ENCODE data around the gene PICK1. TPM values are rescaled to one million over a fixed set of nuclear protein-coding genes. Genes with fewer than 3 reads are reported as not detected.
"Not testable (repeated sequence)": the region's sequence is repeated elsewhere in the genome, so short reads cannot be mapped to it uniquely, and the experiment has no call there.

The PICK1 gene
- polyA plus RNA-seq, 1 donor from 2014 or later, result 101 TPM

GRCh38 chr22:38115423-38116205, 58.4 kb downstream of the PICK1 start:
- no peaks in the 10 kb centered on the region for H3K79me2 ChIP-seq (replicated peaks; ENCODE audit: insufficient read depth, low read length)
- no peak for TF ChIP-seq MXI1 (conservative IDR thresholded peaks at IDR 0.05; ENCODE audit: poor library complexity, severe bottlenecking)
- no peak for TF ChIP-seq EZH2 (IDR thresholded peaks at IDR 0.05; ENCODE audit: borderline replicate concordance, insufficient read depth, low read length, poor library complexity, severe bottlenecking)
- no peak overlapping the region for H3K4me2 ChIP-seq (ENCODE audit: low read length)
- no peaks in the 10 kb centered on the region for H3K36me3 ChIP-seq (ENCODE audit: insufficient read depth, low read length)
- H3K9me2 ChIP-seq (ENCODE audit: insufficient read depth, low read length), result no peaks in the 10 kb centered on the region
- no peaks in the 10 kb centered on the region for H4K20me1 ChIP-seq (ENCODE audit: insufficient read depth)
- H3K4me3 ChIP-seq (ENCODE audit: low read length), result no peak overlapping the region
- no peak overlapping the region for H3K9ac ChIP-seq (ENCODE audit: low read length)
- no peak overlapping the region for H2AFZ ChIP-seq (ENCODE audit: low read depth, low read length)
- H3K27ac ChIP-seq (ENCODE audit: low read length), result no peak overlapping the region
- no peaks in the 10 kb centered on the region for H3K9me3 ChIP-seq (ENCODE audit: low read length)
- no peaks in the 10 kb centered on the region for H3K27me3 ChIP-seq (ENCODE audit: insufficient read depth, low read depth, low read length)
- no peaks in the 10 kb centered on the region for H3F3A ChIP-seq (ENCODE audit: insufficient read depth, low read length, poor library complexity, severe bottlenecking)

- not testable (repeated sequence) for H3K36me3 ChIP-seq (ENCODE audit: insufficient read depth, low read length); H2AFZ ChIP-seq (ENCODE audit: low read depth, low read length); H3K4me3 ChIP-seq (ENCODE audit: low read length); H3F3A ChIP-seq (ENCODE audit: insufficient read depth, low read length, poor library complexity, severe bottlenecking); H3K79me2 ChIP-seq (replicated peaks; ENCODE audit: insufficient read depth, low read length); H3K9me3 ChIP-seq (ENCODE audit: low read length); H4K20me1 ChIP-seq (ENCODE audit: insufficient read depth); H3K4me2 ChIP-seq (ENCODE audit: low read length); H3K9ac ChIP-seq (ENCODE audit: low read length); H3K9me2 ChIP-seq (ENCODE audit: insufficient read depth, low read length); H3K27me3 ChIP-seq (ENCODE audit: insufficient read depth, low read depth, low read length); H3K27ac ChIP-seq (ENCODE audit: low read length)
Observed at GRCh38 chr22:38117556-38117955, 60.4 kb downstream of the PICK1 start.

- Histone ChIP-seq H3F3A (ENCODE audit: insufficient read depth, low read length, poor library complexity, severe bottlenecking) (no peaks in the 10 kb centered on the region), H3K27me3 (ENCODE audit: insufficient read depth, low read depth, low read length) (no peaks in the 10 kb centered on the region), H3K9me3 (ENCODE audit: low read length) (no peaks in the 10 kb centered on the region), H3K4me2 (ENCODE audit: low read length) (no peak overlapping the region), H3K9me2 (ENCODE audit: insufficient read depth, low read length) (no peaks in the 10 kb centered on the region), H4K20me1 (ENCODE audit: insufficient read depth) (no peaks in the 10 kb centered on the region), H3K27ac (ENCODE audit: low read length) (no peak overlapping the region), H2AFZ (ENCODE audit: low read depth, low read length) (no peak overlapping the region), H3K36me3 (ENCODE audit: insufficient read depth, low read length) (no peaks in the 10 kb centered on the region), H3K79me2 (replicated peaks; ENCODE audit: insufficient read depth, low read length) (no peaks in the 10 kb centered on the region), H3K9ac (ENCODE audit: low read length) (no peak overlapping the region), H3K4me3 (ENCODE audit: low read length) (no peak overlapping the region)
- TF ChIP-seq EP300 (conservative IDR thresholded peaks at IDR 0.05; ENCODE audit: poor library complexity, severe bottlenecking) (no peak), CTCF (IDR thresholded peaks at IDR 0.05; ENCODE audit: poor library complexity, severe bottlenecking) (no peak), MXI1 (conservative IDR thresholded peaks at IDR 0.05; ENCODE audit: poor library complexity, severe bottlenecking) (no peak), RAD21 (conservative IDR thresholded peaks at IDR 0.05) (no peak), TAF1 (IDR thresholded peaks at IDR 0.05; ENCODE audit: low read depth) (no peak)
Observed at GRCh38 chr22:38118182-38118581, 61.0 kb downstream of the PICK1 start.

GRCh38 chr22:38118747-38119146, 61.5 kb downstream of the PICK1 start:
- not testable (repeated sequence) for H3K27me3 ChIP-seq (ENCODE audit: insufficient read depth, low read depth, low read length); H3F3A ChIP-seq (ENCODE audit: insufficient read depth, low read length, poor library complexity, severe bottlenecking); H4K20me1 ChIP-seq (ENCODE audit: insufficient read depth); H3K36me3 ChIP-seq (ENCODE audit: insufficient read depth, low read length); H2AFZ ChIP-seq (ENCODE audit: low read depth, low read length); H3K9ac ChIP-seq (ENCODE audit: low read length); H3K9me3 ChIP-seq (ENCODE audit: low read length); H3K9me2 ChIP-seq (ENCODE audit: insufficient read depth, low read length); H3K4me2 ChIP-seq (ENCODE audit: low read length); H3K27ac ChIP-seq (ENCODE audit: low read length); H3K79me2 ChIP-seq (replicated peaks; ENCODE audit: insufficient read depth, low read length); H3K4me3 ChIP-seq (ENCODE audit: low read length)
